WTC11 (cell line): ENCODE results near the gene PPP6R3.

Source experiments
- ESRRA ChIP-seq: sonication (generic); formaldehyde crosslinking; IDR thresholded peaks from 2 replicates; pipeline ENCODE4 v1.8.1; 2022; ENCODE audit warnings: mild to moderate bottlenecking, missing genetic modification reagents, borderline replicate concordance
- RELA ChIP-seq: sonication (generic); formaldehyde crosslinking; IDR thresholded peaks from 2 replicates; pipeline ENCODE4 v1.8.1; 2022; ENCODE audit warnings: missing genetic modification reagents, mild to moderate bottlenecking, borderline replicate concordance
- SOX15 ChIP-seq: fragments of 250-450 bp; sonication (Bioruptor Pico); IDR thresholded peaks from 2 replicates; pipeline ENCODE4 v1.9.0; 2021; ENCODE audit warnings: mild to moderate bottlenecking
- SP1 ChIP-seq: sonication (generic); formaldehyde crosslinking; conservative IDR thresholded peaks from 2 replicates; pipeline ENCODE4 v1.8.1; 2022; ENCODE audit warnings: missing genetic modification reagents
- TCF7 ChIP-seq: sonication (generic); formaldehyde crosslinking; IDR thresholded peaks from 2 replicates; pipeline ENCODE4 v1.8.0; 2022; ENCODE audit warnings: mild to moderate bottlenecking, low read depth, missing genetic modification reagents, moderate library complexity
- ZNF263 ChIP-seq: sonication (generic); formaldehyde crosslinking; IDR thresholded peaks from 2 replicates; pipeline ENCODE4 v1.8.1; 2022; ENCODE audit warnings: low read depth, mild to moderate bottlenecking, moderate library complexity, missing genetic modification reagents
- TF ChIP-seq, protein P1 (sequence below): sonication (generic); formaldehyde crosslinking; IDR thresholded peaks from 2 replicates; pipeline ENCODE4 v1.8.1; 2023; ENCODE audit warnings: mild to moderate bottlenecking, missing genetic modification reagents, moderate library complexity
- TF ChIP-seq, protein P2 (sequence below): fragments of 200-600 bp; IDR thresholded peaks from 2 replicates; pipeline ENCODE4 v1.8.0; 2022; ENCODE audit warnings: antibody characterized with exemption
- TF ChIP-seq, protein P3 (sequence below): sonication (generic); formaldehyde crosslinking; IDR thresholded peaks from 2 replicates; pipeline ENCODE4 v1.8.1; 2022; ENCODE audit warnings: low read depth, mild to moderate bottlenecking, moderate library complexity, missing genetic modification reagents, borderline replicate concordance
- TF ChIP-seq, protein P4 (sequence below): sonication (generic); formaldehyde crosslinking; IDR thresholded peaks from 2 replicates; pipeline ENCODE4 v1.8.1; 2023; ENCODE audit warnings: mild to moderate bottlenecking, moderate library complexity, missing genetic modification reagents
- TF ChIP-seq, protein P5 (sequence below): sonication (generic); formaldehyde crosslinking; IDR thresholded peaks from 2 replicates; pipeline ENCODE4 v1.8.1; 2023; ENCODE audit warnings: mild to moderate bottlenecking, missing genetic modification reagents
- TF ChIP-seq, protein P6 (sequence below): sonication (generic); formaldehyde crosslinking; IDR thresholded peaks from 2 replicates; pipeline ENCODE4 v1.8.0; 2023; ENCODE audit warnings: mild to moderate bottlenecking, missing genetic modification reagents
- TF ChIP-seq, protein P7 (sequence below): sonication (generic); formaldehyde crosslinking; conservative IDR thresholded peaks from 2 replicates; pipeline ENCODE4 v1.8.1; 2023; ENCODE audit warnings: mild to moderate bottlenecking, low read depth, missing genetic modification reagents, moderate library complexity
- TF ChIP-seq, protein P8 (sequence below): fragments of 250-450 bp; sonication (Bioruptor Pico); IDR thresholded peaks from 2 replicates; pipeline ENCODE4 v1.9.0; 2021; ENCODE audit warnings: moderate library complexity, mild to moderate bottlenecking, inconsistent platforms, borderline replicate concordance

DNA sequence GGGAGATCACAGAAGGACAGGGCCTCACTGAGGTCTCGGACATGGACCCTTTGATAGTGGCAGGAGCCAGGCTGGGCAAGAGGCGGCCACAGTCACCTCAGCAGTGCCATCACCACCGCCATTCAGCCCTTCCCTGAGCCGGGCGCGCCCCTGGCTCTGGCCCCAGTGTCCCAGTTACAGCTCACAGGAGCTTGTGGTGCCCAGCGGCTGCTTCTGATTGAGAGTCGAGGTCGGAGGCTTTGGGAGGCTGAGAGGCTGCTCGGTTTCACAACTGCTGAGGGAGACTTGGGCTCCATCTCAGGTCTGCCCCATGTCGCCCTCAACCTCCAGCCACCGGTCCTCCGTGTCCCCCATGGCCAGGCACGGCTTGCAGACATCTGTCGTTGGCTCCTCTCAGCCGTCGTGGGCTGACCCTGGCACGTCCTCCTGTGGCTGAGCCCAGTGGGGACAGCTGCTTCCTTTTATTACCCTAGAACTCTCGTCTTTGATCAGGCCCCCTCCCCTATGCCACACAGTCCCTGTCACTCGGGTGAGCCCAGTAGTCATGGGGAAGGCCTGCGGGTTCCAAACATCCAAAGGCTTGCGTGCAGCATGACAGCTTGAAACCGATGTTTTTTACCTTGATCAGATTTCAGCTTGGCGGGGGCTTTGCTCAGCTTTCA lies 28.4 kb upstream of the PPP6R3 start:
- TF ChIP-seq, protein P1, sequence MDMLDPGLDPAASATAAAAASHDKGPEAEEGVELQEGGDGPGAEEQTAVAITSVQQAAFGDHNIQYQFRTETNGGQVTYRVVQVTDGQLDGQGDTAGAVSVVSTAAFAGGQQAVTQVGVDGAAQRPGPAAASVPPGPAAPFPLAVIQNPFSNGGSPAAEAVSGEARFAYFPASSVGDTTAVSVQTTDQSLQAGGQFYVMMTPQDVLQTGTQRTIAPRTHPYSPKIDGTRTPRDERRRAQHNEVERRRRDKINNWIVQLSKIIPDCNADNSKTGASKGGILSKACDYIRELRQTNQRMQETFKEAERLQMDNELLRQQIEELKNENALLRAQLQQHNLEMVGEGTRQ = no peak
- TF ChIP-seq, protein P2, sequence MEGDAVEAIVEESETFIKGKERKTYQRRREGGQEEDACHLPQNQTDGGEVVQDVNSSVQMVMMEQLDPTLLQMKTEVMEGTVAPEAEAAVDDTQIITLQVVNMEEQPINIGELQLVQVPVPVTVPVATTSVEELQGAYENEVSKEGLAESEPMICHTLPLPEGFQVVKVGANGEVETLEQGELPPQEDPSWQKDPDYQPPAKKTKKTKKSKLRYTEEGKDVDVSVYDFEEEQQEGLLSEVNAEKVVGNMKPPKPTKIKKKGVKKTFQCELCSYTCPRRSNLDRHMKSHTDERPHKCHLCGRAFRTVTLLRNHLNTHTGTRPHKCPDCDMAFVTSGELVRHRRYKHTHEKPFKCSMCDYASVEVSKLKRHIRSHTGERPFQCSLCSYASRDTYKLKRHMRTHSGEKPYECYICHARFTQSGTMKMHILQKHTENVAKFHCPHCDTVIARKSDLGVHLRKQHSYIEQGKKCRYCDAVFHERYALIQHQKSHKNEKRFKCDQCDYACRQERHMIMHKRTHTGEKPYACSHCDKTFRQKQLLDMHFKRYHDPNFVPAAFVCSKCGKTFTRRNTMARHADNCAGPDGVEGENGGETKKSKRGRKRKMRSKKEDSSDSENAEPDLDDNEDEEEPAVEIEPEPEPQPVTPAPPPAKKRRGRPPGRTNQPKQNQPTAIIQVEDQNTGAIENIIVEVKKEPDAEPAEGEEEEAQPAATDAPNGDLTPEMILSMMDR = no peak
- TF ChIP-seq, protein P3, sequence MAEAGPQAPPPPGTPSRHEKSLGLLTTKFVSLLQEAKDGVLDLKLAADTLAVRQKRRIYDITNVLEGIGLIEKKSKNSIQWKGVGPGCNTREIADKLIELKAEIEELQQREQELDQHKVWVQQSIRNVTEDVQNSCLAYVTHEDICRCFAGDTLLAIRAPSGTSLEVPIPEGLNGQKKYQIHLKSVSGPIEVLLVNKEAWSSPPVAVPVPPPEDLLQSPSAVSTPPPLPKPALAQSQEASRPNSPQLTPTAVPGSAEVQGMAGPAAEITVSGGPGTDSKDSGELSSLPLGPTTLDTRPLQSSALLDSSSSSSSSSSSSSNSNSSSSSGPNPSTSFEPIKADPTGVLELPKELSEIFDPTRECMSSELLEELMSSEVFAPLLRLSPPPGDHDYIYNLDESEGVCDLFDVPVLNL (CRISPR knock-in tag) = no peak
- TF ChIP-seq TCF7 (CRISPR knock-in tag) = no peak
- TF ChIP-seq, protein P4, sequence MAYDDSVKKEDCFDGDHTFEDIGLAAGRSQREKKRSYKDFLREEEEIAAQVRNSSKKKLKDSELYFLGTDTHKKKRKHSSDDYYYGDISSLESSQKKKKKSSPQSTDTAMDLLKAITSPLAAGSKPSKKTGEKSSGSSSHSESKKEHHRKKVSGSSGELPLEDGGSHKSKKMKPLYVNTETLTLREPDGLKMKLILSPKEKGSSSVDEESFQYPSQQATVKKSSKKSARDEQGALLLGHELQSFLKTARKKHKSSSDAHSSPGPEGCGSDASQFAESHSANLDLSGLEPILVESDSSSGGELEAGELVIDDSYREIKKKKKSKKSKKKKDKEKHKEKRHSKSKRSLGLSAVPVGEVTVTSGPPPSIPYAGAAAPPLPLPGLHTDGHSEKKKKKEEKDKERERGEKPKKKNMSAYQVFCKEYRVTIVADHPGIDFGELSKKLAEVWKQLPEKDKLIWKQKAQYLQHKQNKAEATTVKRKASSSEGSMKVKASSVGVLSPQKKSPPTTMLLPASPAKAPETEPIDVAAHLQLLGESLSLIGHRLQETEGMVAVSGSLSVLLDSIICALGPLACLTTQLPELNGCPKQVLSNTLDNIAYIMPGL = no peak
- no peak for TF ChIP-seq RELA (CRISPR knock-in tag)
- TF ChIP-seq SP1 = no peak
- TF ChIP-seq, protein P5, sequence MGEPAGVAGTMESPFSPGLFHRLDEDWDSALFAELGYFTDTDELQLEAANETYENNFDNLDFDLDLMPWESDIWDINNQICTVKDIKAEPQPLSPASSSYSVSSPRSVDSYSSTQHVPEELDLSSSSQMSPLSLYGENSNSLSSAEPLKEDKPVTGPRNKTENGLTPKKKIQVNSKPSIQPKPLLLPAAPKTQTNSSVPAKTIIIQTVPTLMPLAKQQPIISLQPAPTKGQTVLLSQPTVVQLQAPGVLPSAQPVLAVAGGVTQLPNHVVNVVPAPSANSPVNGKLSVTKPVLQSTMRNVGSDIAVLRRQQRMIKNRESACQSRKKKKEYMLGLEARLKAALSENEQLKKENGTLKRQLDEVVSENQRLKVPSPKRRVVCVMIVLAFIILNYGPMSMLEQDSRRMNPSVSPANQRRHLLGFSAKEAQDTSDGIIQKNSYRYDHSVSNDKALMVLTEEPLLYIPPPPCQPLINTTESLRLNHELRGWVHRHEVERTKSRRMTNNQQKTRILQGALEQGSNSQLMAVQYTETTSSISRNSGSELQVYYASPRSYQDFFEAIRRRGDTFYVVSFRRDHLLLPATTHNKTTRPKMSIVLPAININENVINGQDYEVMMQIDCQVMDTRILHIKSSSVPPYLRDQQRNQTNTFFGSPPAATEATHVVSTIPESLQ (CRISPR knock-in tag) = no peak
- TF ChIP-seq, protein P6, sequence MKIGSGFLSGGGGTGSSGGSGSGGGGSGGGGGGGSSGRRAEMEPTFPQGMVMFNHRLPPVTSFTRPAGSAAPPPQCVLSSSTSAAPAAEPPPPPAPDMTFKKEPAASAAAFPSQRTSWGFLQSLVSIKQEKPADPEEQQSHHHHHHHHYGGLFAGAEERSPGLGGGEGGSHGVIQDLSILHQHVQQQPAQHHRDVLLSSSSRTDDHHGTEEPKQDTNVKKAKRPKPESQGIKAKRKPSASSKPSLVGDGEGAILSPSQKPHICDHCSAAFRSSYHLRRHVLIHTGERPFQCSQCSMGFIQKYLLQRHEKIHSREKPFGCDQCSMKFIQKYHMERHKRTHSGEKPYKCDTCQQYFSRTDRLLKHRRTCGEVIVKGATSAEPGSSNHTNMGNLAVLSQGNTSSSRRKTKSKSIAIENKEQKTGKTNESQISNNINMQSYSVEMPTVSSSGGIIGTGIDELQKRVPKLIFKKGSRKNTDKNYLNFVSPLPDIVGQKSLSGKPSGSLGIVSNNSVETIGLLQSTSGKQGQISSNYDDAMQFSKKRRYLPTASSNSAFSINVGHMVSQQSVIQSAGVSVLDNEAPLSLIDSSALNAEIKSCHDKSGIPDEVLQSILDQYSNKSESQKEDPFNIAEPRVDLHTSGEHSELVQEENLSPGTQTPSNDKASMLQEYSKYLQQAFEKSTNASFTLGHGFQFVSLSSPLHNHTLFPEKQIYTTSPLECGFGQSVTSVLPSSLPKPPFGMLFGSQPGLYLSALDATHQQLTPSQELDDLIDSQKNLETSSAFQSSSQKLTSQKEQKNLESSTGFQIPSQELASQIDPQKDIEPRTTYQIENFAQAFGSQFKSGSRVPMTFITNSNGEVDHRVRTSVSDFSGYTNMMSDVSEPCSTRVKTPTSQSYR (CRISPR knock-in tag) = no peak
- no peak for TF ChIP-seq ZNF263 (CRISPR knock-in tag)
- TF ChIP-seq, protein P7, sequence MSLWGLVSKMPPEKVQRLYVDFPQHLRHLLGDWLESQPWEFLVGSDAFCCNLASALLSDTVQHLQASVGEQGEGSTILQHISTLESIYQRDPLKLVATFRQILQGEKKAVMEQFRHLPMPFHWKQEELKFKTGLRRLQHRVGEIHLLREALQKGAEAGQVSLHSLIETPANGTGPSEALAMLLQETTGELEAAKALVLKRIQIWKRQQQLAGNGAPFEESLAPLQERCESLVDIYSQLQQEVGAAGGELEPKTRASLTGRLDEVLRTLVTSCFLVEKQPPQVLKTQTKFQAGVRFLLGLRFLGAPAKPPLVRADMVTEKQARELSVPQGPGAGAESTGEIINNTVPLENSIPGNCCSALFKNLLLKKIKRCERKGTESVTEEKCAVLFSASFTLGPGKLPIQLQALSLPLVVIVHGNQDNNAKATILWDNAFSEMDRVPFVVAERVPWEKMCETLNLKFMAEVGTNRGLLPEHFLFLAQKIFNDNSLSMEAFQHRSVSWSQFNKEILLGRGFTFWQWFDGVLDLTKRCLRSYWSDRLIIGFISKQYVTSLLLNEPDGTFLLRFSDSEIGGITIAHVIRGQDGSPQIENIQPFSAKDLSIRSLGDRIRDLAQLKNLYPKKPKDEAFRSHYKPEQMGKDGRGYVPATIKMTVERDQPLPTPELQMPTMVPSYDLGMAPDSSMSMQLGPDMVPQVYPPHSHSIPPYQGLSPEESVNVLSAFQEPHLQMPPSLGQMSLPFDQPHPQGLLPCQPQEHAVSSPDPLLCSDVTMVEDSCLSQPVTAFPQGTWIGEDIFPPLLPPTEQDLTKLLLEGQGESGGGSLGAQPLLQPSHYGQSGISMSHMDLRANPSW (CRISPR knock-in tag) = no peak
- TF ChIP-seq SOX15 (CRISPR knock-in tag) = no peak
- TF ChIP-seq, protein P8, sequence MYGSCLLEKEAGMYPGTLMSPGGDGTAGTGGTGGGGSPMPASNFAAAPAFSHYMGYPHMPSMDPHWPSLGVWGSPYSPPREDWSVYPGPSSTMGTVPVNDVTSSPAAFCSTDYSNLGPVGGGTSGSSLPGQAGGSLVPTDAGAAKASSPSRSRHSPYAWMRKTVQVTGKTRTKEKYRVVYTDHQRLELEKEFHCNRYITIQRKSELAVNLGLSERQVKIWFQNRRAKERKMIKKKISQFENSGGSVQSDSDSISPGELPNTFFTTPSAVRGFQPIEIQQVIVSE (CRISPR knock-in tag) = no peak
- TF ChIP-seq ESRRA = no peak
